ENCODE data around the gene AOC1.

The AOC1 gene

DNA sequence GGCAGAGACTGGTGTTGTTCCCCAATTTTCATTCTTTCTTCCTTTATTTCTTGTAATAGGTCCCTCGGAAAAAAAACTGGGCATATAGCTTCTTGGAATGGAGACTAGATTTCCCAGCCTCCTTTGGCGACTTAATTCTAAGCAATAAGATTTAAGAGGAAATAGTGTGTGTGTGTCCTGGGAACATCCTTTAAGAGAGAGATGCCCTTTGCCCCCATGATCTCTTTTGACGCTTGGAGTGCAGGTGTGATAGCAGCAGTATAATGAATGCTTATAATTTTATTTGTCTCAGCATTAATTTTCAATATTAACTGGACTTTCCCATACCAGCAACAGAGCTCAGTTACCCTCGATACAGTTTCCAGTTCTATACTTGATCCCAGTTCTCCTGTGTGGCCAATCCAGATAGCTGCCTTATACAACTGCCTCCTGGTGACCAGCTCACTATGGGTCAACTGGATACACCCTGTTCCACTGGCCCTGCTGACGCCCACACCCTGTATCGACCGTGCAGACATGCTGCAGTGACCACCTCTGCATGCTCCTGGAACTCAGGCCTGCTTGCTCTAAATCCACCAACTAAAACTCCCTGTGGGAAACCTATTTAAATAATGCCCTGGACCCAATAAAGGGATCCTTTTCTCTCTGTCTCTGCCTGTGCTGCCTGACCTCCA lies 37.9 kb upstream of the AOC1 start:
- TF ChIP-seq, protein P1, sequence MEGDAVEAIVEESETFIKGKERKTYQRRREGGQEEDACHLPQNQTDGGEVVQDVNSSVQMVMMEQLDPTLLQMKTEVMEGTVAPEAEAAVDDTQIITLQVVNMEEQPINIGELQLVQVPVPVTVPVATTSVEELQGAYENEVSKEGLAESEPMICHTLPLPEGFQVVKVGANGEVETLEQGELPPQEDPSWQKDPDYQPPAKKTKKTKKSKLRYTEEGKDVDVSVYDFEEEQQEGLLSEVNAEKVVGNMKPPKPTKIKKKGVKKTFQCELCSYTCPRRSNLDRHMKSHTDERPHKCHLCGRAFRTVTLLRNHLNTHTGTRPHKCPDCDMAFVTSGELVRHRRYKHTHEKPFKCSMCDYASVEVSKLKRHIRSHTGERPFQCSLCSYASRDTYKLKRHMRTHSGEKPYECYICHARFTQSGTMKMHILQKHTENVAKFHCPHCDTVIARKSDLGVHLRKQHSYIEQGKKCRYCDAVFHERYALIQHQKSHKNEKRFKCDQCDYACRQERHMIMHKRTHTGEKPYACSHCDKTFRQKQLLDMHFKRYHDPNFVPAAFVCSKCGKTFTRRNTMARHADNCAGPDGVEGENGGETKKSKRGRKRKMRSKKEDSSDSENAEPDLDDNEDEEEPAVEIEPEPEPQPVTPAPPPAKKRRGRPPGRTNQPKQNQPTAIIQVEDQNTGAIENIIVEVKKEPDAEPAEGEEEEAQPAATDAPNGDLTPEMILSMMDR (conservative IDR thresholded peaks at IDR 0.05; ENCODE audit: low read depth, low read length) = no peak
- DNase-seq (ENCODE audit: low read depth) = no peak
- H3K4me3 ChIP-seq (ENCODE audit: low read length) = no peak overlapping the region

DNA sequence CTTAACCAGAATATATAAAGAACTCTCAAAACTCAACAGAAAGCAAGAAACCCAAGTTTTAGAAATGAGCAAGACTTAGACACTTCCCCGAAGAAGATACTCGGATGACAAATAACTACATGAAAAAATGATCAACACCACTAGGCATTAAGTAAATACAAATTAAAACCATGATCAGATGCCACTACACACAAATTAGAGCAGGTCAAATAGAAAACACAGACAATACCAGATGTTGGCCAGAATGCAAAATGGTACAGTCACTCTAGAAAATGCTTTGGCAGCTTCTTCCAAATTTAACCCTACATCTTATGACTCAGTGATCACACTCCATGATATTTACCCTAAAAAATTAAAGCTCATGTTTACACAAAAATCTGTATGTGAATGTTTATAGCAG lies 33.3 kb upstream of the AOC1 start:
- no peak overlapping the region for H3K4me3 ChIP-seq (ENCODE audit: low read length)
- TF ChIP-seq, protein P1 (conservative IDR thresholded peaks at IDR 0.05; ENCODE audit: low read depth, low read length) = no peak
- no peak for DNase-seq (ENCODE audit: low read depth)

- TF ChIP-seq, protein P1 (conservative IDR thresholded peaks at IDR 0.05; ENCODE audit: low read depth, low read length) = no peak
- no peak overlapping the region for H3K4me3 ChIP-seq (ENCODE audit: low read length)
- no peak for DNase-seq (ENCODE audit: low read depth)
Measured at GRCh38 chr7:150820148-150820547, 32.2 kb upstream of the AOC1 start.

GRCh38 chr7:150820578-150821198 lies 31.6 kb upstream of the AOC1 start:
- no peak overlapping the region for H3K4me3 ChIP-seq (ENCODE audit: low read length)
- TF ChIP-seq, protein P1 (conservative IDR thresholded peaks at IDR 0.05; ENCODE audit: low read depth, low read length) = no peak
- DNase-seq (ENCODE audit: low read depth) = no peak

- H3K4me3 ChIP-seq (ENCODE audit: low read length) = no peak overlapping the region
- DNase-seq (ENCODE audit: low read depth) = no peak
- TF ChIP-seq, protein P1 (conservative IDR thresholded peaks at IDR 0.05; ENCODE audit: low read depth, low read length) = no peak
Measured at GRCh38 chr7:150823043-150823442, 29.3 kb upstream of the AOC1 start.

- no peak for DNase-seq (ENCODE audit: low read depth)
- TF ChIP-seq, protein P1 (conservative IDR thresholded peaks at IDR 0.05; ENCODE audit: low read depth, low read length) = no peak
- H3K4me3 ChIP-seq (ENCODE audit: low read length) = no peak overlapping the region
Measured at GRCh38 chr7:150823484-150824126, 28.7 kb upstream of the AOC1 start.

All from retinal pigment epithelial cell (primary cell).